ENCODE results near the gene TMEM129.
A peak's percentile ranks its signal among the peaks of the same experiment; 100 is the strongest.

The TMEM129 gene

GRCh38 chr4:1749370-1749769 lies 28.2 kb upstream of the TMEM129 start:
- peaks cover 6% of the 10 kb centered on the region for H3K36me3 ChIP-seq (ENCODE audit: control insufficient read depth, insufficient read depth, low read length)
- TF ChIP-seq, protein P1, sequence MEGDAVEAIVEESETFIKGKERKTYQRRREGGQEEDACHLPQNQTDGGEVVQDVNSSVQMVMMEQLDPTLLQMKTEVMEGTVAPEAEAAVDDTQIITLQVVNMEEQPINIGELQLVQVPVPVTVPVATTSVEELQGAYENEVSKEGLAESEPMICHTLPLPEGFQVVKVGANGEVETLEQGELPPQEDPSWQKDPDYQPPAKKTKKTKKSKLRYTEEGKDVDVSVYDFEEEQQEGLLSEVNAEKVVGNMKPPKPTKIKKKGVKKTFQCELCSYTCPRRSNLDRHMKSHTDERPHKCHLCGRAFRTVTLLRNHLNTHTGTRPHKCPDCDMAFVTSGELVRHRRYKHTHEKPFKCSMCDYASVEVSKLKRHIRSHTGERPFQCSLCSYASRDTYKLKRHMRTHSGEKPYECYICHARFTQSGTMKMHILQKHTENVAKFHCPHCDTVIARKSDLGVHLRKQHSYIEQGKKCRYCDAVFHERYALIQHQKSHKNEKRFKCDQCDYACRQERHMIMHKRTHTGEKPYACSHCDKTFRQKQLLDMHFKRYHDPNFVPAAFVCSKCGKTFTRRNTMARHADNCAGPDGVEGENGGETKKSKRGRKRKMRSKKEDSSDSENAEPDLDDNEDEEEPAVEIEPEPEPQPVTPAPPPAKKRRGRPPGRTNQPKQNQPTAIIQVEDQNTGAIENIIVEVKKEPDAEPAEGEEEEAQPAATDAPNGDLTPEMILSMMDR (IDR thresholded peaks at IDR 0.05; ENCODE audit: insufficient read depth, low read length, poor library complexity, severe bottlenecking), result no peak
- DNase-seq (ENCODE audit: extremely low read depth, insufficient read length), result no peak
- H3K4me3 ChIP-seq (replicated peaks; ENCODE audit: low read depth, low read length), result no peak overlapping the region
- H3K27me3 ChIP-seq (replicated peaks; ENCODE audit: control insufficient read depth, insufficient read depth, low read length), result no peaks in the 10 kb centered on the region

DNA sequence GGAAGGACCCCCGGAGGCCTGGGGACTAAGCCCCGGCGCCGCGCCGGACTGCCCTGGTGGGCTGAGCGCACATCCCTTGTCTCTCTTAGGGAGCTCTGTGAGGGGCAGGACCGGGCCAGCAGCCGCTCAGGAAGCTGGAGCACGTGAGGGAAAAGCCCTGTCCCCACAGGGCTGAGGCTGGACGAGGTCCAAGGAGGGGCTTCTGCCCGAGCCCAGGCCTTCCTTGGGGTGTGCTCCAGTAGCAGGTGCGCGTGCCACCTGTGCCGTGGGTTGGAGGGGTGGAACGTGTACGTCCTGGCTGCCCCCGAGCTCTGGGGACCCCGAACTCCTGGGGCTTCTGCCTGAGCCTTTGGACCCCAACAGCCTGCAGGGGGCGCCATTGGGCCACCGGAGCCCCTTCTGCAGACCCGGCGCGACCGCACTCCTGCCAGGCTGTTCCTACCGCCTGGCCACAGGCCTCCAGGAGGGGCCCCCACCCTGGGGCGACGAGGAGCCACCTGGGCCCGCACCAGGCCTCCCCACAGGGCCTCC lies 27.4 kb upstream of the TMEM129 start:
- TF ChIP-seq, protein P1 (IDR thresholded peaks at IDR 0.05; ENCODE audit: insufficient read depth, low read length, poor library complexity, severe bottlenecking), result peak; percentile 88
- DNase-seq (ENCODE audit: extremely low read depth, insufficient read length), result peak; percentile 72
- Histone ChIP-seq H3K36me3 (ENCODE audit: control insufficient read depth, insufficient read depth, low read length) (peaks cover 11% of the 10 kb centered on the region), H3K4me3 (replicated peaks; ENCODE audit: low read depth, low read length) (no peak overlapping the region), H3K27me3 (replicated peaks; ENCODE audit: control insufficient read depth, insufficient read depth, low read length) (no peaks in the 10 kb centered on the region)

GRCh38 chr4:1747603-1747967 lies 26.5 kb upstream of the TMEM129 start:
- DNase-seq (ENCODE audit: extremely low read depth, insufficient read length), result no peak
- no peaks in the 10 kb centered on the region for H3K27me3 ChIP-seq (replicated peaks; ENCODE audit: control insufficient read depth, insufficient read depth, low read length)
- no peak overlapping the region for H3K4me3 ChIP-seq (replicated peaks; ENCODE audit: low read depth, low read length)
- TF ChIP-seq, protein P1 (IDR thresholded peaks at IDR 0.05; ENCODE audit: insufficient read depth, low read length, poor library complexity, severe bottlenecking), result no peak
- H3K36me3 ChIP-seq (ENCODE audit: control insufficient read depth, insufficient read depth, low read length), result peaks cover 11% of the 10 kb centered on the region

GRCh38 chr4:1746919-1747602 lies 25.9 kb upstream of the TMEM129 start:
- TF ChIP-seq, protein P1 (IDR thresholded peaks at IDR 0.05; ENCODE audit: insufficient read depth, low read length, poor library complexity, severe bottlenecking), result no peak
- no peaks in the 10 kb centered on the region for H3K27me3 ChIP-seq (replicated peaks; ENCODE audit: control insufficient read depth, insufficient read depth, low read length)
- DNase-seq (ENCODE audit: extremely low read depth, insufficient read length), result no peak
- no peak overlapping the region for H3K4me3 ChIP-seq (replicated peaks; ENCODE audit: low read depth, low read length)
- peaks cover 13% of the 10 kb centered on the region for H3K36me3 ChIP-seq (ENCODE audit: control insufficient read depth, insufficient read depth, low read length)

GRCh38 chr4:1746265-1746691 lies 25.2 kb upstream of the TMEM129 start:
- Histone ChIP-seq H3K36me3 (ENCODE audit: control insufficient read depth, insufficient read depth, low read length) (peaks cover 16% of the 10 kb centered on the region), H3K27me3 (replicated peaks; ENCODE audit: control insufficient read depth, insufficient read depth, low read length) (no peaks in the 10 kb centered on the region), H3K4me3 (replicated peaks; ENCODE audit: low read depth, low read length) (no peak overlapping the region)
- TF ChIP-seq, protein P1 (IDR thresholded peaks at IDR 0.05; ENCODE audit: insufficient read depth, low read length, poor library complexity, severe bottlenecking), result peak; percentile 95
- peak; percentile 86 for DNase-seq (ENCODE audit: extremely low read depth, insufficient read length)

Measured in GM06990 (cell line).